ENCODE data around the gene ADCY2.

DNA sequence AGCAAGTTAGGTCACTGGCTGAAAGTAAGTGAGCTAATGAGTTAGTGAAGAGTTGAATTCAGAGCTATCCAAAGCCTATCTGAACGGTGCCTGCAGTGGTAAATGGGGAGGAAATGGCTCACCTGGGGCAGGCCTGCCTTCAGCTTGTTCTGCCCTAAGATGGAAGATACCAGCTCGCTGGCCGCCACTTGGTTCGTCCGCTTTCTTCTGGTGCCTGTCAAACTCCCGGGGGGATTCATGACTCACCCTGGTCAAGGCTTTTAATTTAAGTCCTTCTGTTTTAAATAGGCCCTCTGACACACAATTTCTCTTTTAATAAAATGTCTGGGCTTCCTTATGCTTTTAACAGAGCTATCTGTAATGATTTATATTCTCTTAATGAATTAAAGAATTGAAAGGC is 376.2 kb downstream of the ADCY2 start:
- TF ChIP-seq, protein P1, sequence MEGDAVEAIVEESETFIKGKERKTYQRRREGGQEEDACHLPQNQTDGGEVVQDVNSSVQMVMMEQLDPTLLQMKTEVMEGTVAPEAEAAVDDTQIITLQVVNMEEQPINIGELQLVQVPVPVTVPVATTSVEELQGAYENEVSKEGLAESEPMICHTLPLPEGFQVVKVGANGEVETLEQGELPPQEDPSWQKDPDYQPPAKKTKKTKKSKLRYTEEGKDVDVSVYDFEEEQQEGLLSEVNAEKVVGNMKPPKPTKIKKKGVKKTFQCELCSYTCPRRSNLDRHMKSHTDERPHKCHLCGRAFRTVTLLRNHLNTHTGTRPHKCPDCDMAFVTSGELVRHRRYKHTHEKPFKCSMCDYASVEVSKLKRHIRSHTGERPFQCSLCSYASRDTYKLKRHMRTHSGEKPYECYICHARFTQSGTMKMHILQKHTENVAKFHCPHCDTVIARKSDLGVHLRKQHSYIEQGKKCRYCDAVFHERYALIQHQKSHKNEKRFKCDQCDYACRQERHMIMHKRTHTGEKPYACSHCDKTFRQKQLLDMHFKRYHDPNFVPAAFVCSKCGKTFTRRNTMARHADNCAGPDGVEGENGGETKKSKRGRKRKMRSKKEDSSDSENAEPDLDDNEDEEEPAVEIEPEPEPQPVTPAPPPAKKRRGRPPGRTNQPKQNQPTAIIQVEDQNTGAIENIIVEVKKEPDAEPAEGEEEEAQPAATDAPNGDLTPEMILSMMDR (conservative IDR thresholded peaks at IDR 0.05; ENCODE audit: low read depth, low read length): no peak
- no peak for TF ChIP-seq EZH2 (IDR thresholded peaks at IDR 0.05; ENCODE audit: borderline replicate concordance, low read depth, low read length, poor library complexity, severe bottlenecking)
